HepG2 (cell line): ENCODE data around the gene B3GAT3. TPM values are rescaled to one million over a fixed set of nuclear protein-coding genes. Genes with fewer than 3 reads are reported as not detected.
A peak's percentile ranks its signal among the peaks of the same experiment; 100 is the strongest.

Experiments used
- BCL6 ChIP-seq: IDR thresholded peaks from 2 replicates; pipeline ENCODE4 v1.6.1; 2016; ENCODE audit warnings: missing genetic modification reagents, missing compliant biosample characterization
- CAMTA2 ChIP-seq: sonication (generic); formaldehyde crosslinking; IDR thresholded peaks from 2 replicates; pipeline ENCODE4 v1.4.0; 2020; ENCODE audit warnings: mild to moderate bottlenecking, missing genetic modification reagents, borderline replicate concordance
- HMGXB3 ChIP-seq: sonication (generic); formaldehyde crosslinking; IDR thresholded peaks from 2 replicates; pipeline ENCODE4 v1.4.0; 2020; ENCODE audit warnings: missing genetic modification reagents, borderline replicate concordance
- MLLT10 ChIP-seq: sonication (generic); formaldehyde crosslinking; IDR thresholded peaks from 2 replicates; pipeline ENCODE4 v1.4.0; 2020; ENCODE audit warnings: missing genetic modification reagents
- PTBP1 ChIP-seq: fragments of 200-400 bp; formaldehyde crosslinking; IDR thresholded peaks from 2 replicates; pipeline ENCODE4 v1.6.1; 2018; ENCODE audit warnings: low read length, low read depth; ENCODE audit not compliant: poor library complexity, severe bottlenecking
- TBP ChIP-seq: sonication (generic); formaldehyde crosslinking; IDR thresholded peaks from 2 replicates; pipeline ENCODE4 v1.5.0; 2020; ENCODE audit warnings: missing genetic modification reagents
- U2AF1 ChIP-seq: fragments of 200-400 bp; formaldehyde crosslinking; optimal IDR thresholded peaks from 2 replicates; pipeline ENCODE3; 2017; ENCODE audit warnings: mild to moderate bottlenecking, low read depth, low read length
- ZHX2 ChIP-seq, 2 experiments: sonication (generic) in 1 of 2; formaldehyde crosslinking in 1 of 2; IDR thresholded peaks; 2 replicates each; pipeline versions ENCODE4 v1.6.1 to v1.9.0; 2014 to 2022; ENCODE audit warnings: antibody characterized with exemption in 1 of 2, borderline replicate concordance in 1 of 2, inconsistent platforms in 1 of 2, low read depth in 1 of 2, missing genetic modification reagents in 1 of 2
- ZIK1 ChIP-seq: sonication (generic); formaldehyde crosslinking; IDR thresholded peaks from 2 replicates; pipeline ENCODE4 v1.5.0; 2020; ENCODE audit warnings: mild to moderate bottlenecking, low read depth, missing genetic modification reagents, borderline replicate concordance
- ZNF296 ChIP-seq: sonication (generic); formaldehyde crosslinking; conservative IDR thresholded peaks from 2 replicates; pipeline ENCODE4 v1.5.0; 2020; ENCODE audit warnings: mild to moderate bottlenecking, missing genetic modification reagents
- ZNF589 ChIP-seq: sonication (generic); formaldehyde crosslinking; conservative IDR thresholded peaks from 2 replicates; pipeline ENCODE4 v1.8.0; 2022; ENCODE audit warnings: mild to moderate bottlenecking, moderate library complexity, missing genetic modification reagents
- ZNF816 ChIP-seq: sonication (generic); formaldehyde crosslinking; IDR thresholded peaks from 2 replicates; pipeline ENCODE4 v1.8.0; 2022; ENCODE audit warnings: missing genetic modification reagents, mild to moderate bottlenecking, borderline replicate concordance
- ZXDC ChIP-seq: sonication (generic); formaldehyde crosslinking; IDR thresholded peaks from 2 replicates; pipeline ENCODE4 v1.5.0; 2020; ENCODE audit warnings: mild to moderate bottlenecking, missing genetic modification reagents
- ZZZ3 ChIP-seq: sonication (generic); formaldehyde crosslinking; IDR thresholded peaks from 2 replicates; pipeline ENCODE4 v1.4.0; 2020; ENCODE audit warnings: missing genetic modification reagents, mild to moderate bottlenecking, borderline replicate concordance
- polyA plus RNA-seq, 8 experiments: library from polyadenylated mRNA; depleted of rRNA in 3 of 8; stranded (reverse) in 7 of 8; unstranded in 1 of 8; fragments of >200 nt; fragmentation: Illumina TruSeq in 4 of 8; extraction: Trizol in 4 of 8; gene quantifications; 2 replicates each; pipeline versions ENCODE4 v1.2.1 to v1.2.3, GENCODE V29; 2011 to 2016; ENCODE audit warnings: low read depth in 4 of 8, missing spikeins in 1 of 8, mixed read lengths in 1 of 8; ENCODE audit not compliant: insufficient read depth in 1 of 8
- total RNA-seq, 5 experiments: library from RNA; depleted of rRNA; stranded (reverse); fragments of >200 nt; fragmentation: Illumina TruSeq; extraction: Trizol; gene quantifications; 2 replicates each; pipeline ENCODE4 v1.2.3, GENCODE V29; 2016; ENCODE audit warnings: low read depth in 1 of 5

Gene B3GAT3
- total and polyA plus RNA-seq, 2 of the 13 experiments (the other 11 are each of a cell fraction or from before 2014, with no cell fraction given): 21.3 to 26.1 TPM

GRCh38 chr11:62573006-62573591 is 48.7 kb downstream of the B3GAT3 start (continued):
- no peak; the same call in 1 of the 2 replicates for TF ChIP-seq ZXDC
- TF ChIP-seq HMGXB3 (CRISPR knock-in tag): no peak
- no peak for TF ChIP-seq BCL6 (CRISPR knock-in tag)
- TF ChIP-seq ZHX2 (IDR thresholded peaks at IDR 0.05; ENCODE audit: low read depth): no peak
- TF ChIP-seq ZHX2 (CRISPR knock-in tag; IDR thresholded peaks at IDR 0.05; ENCODE audit: borderline replicate concordance): no peak
- no peak for TF ChIP-seq ZNF816
- no peak for TF ChIP-seq TBP (CRISPR knock-in tag)
- no peak for TF ChIP-seq ZZZ3 (CRISPR knock-in tag)
- no peak for TF ChIP-seq PTBP1
- TF ChIP-seq MLLT10 (CRISPR knock-in tag): no peak
- TF ChIP-seq U2AF1: no peak
- TF ChIP-seq ZNF589 (CRISPR knock-in tag): no peak
- 0 out of 2 replicates have a peak, but pooled peaks have one; percentile 45 for TF ChIP-seq ZIK1 (CRISPR knock-in tag)
- no peak for TF ChIP-seq CAMTA2 (CRISPR knock-in tag)
- TF ChIP-seq ZNF296: 0 out of 2 replicates have a peak, but pooled peaks have one; percentile 48
